PC-9 (cell line): ENCODE results near the gene THSD7B.

Experiments
- CTCF ChIP-seq: fragments of 200-600 bp; sonication (generic); conservative IDR thresholded peaks from 2 replicates; pipeline ENCODE4 v1.6.1; 2017; ENCODE audit warnings: mixed run types, antibody characterized with exemption, mild to moderate bottlenecking, moderate library complexity
- EZH2 ChIP-seq: fragments of 200-600 bp; sonication (generic); IDR thresholded peaks from 2 replicates; pipeline ENCODE4 v1.8.0; 2017; ENCODE audit warnings: antibody characterized with exemption, low read depth

- TF ChIP-seq CTCF (no peak), EZH2 (no peak)
Measured at GRCh38 chr2:137151731-137152130, 386.4 kb downstream of the THSD7B start.
